Panc1 (cell line): ENCODE data around the gene ANKLE1. TPM values are rescaled to one million over a fixed set of nuclear protein-coding genes. Genes with fewer than 3 reads are reported as not detected.

Experiments used
- ATAC-seq: fragments of 200-7000 bp; cut with Tn5 transposase; 2 replicates; pipeline ENCODE4 v1.9.1; 2020; ENCODE audit warnings: mild to moderate bottlenecking, moderate library complexity
- BruUV-seq: library from RNA; stranded (reverse); fragments of 400-500 nt; replicated peaks from 2 replicates; lab custom pipeline; 2021; lab: Mats Ljungman, UMichigan
- CTCF ChIA-PET: fragments of 300-600 bp; sonication (Branson Sonifier 250); formaldehyde crosslinking; loops from one replicate; lab custom pipeline; 2022; ENCODE audit warnings: antibody characterized with exemption; lab: Charles Lee
- POLR2A ChIA-PET: fragments of 300-600 bp; sonication (Branson Sonifier 250); formaldehyde crosslinking; loops from one replicate; lab custom pipeline; 2022; ENCODE audit warnings: antibody characterized with exemption; lab: Charles Lee
- DNase-seq: peaks from one replicate; pipeline ENCODE4 v3.0.0-alpha.2; 2010; ENCODE audit warnings: low read depth, low spot score
- H3K27ac ChIP-seq: 2 replicates; pipeline ENCODE4 v1.5.1; 2011; ENCODE audit warnings: mild to moderate bottlenecking, low read length, inconsistent platforms
- H3K27me3 ChIP-seq: fragments of 200-500 bp; sonication (Bioruptor generic); 2 replicates; pipeline ENCODE4 v1.6.0; 2014; ENCODE audit warnings: low read length, inconsistent platforms; ENCODE audit not compliant: control insufficient read depth, insufficient read depth
- H3K36me3 ChIP-seq: fragments of 200-500 bp; sonication (Bioruptor generic); 2 replicates; pipeline ENCODE4 v1.5.1; 2014; ENCODE audit warnings: inconsistent platforms, mild to moderate bottlenecking, low read length, moderate library complexity; ENCODE audit not compliant: control insufficient read depth, insufficient read depth
- H3K4me1 ChIP-seq: 2 replicates; pipeline ENCODE4 v1.5.1; 2011; ENCODE audit warnings: inconsistent platforms, mild to moderate bottlenecking, low read length, moderate library complexity; ENCODE audit not compliant: control insufficient read depth, insufficient read depth
- H3K4me3 ChIP-seq, 2 experiments: 2 replicates each; pipeline ENCODE4 v1.5.1; 2011 to 2012; ENCODE audit warnings: low read depth in 2 of 2, low read length in 2 of 2, mild to moderate bottlenecking in 2 of 2, inconsistent platforms in 1 of 2, moderate library complexity in 1 of 2
- H3K9me3 ChIP-seq: fragments of 200-500 bp; sonication (Bioruptor generic); 2 replicates; pipeline ENCODE4 v1.5.1; 2014; ENCODE audit warnings: low read depth, mild to moderate bottlenecking, inconsistent platforms, low read length, moderate library complexity; ENCODE audit not compliant: control insufficient read depth, insufficient read depth
- POLR2AphosphoS5 ChIP-seq: IDR thresholded peaks from 2 replicates; pipeline ENCODE4 v1.6.1; 2012; ENCODE audit warnings: mild to moderate bottlenecking, low read depth, low read length, moderate library complexity
- REST ChIP-seq, 2 experiments: IDR thresholded peaks; 2 replicates each; pipeline ENCODE4 v1.6.1; 2011 to 2012; ENCODE audit warnings: low read depth in 2 of 2, control low read depth in 1 of 2, low read length in 1 of 2, mild to moderate bottlenecking in 1 of 2, moderate library complexity in 1 of 2; ENCODE audit not compliant: insufficient read depth in 1 of 2
- SIN3A ChIP-seq: IDR thresholded peaks from 2 replicates; pipeline ENCODE4 v1.6.1; 2012; ENCODE audit warnings: low read depth, mild to moderate bottlenecking, low read length, moderate library complexity, borderline replicate concordance; ENCODE audit not compliant: insufficient read depth
- TCF7L2 ChIP-seq: IDR thresholded peaks from 2 replicates; pipeline ENCODE4 v1.6.1; 2011; ENCODE audit warnings: mild to moderate bottlenecking, low read depth, low read length, inconsistent platforms
- in situ Hi-C: cut with HindIII; loops from 2 replicates; pipeline ENCODE4 v1.10.0; 2016; ENCODE audit warnings: low sequenced_read_pairs, low pct_unique_long_range_greater_than_20kb
- intact Hi-C: fragments of 100-400 bp; cut with micrococcal nuclease; formaldehyde crosslinking; loops from one replicate; pipeline ENCODE4 v1.10.0; 2022; ENCODE audit not compliant: unreplicated experiment
- total RNA-seq: library from RNA; stranded (reverse); gene quantifications from one replicate; pipeline ENCODE4 v1.2.1, GENCODE V29; 2021; ENCODE audit not compliant: unreplicated experiment
- TF ChIP-seq, protein P1 (sequence below): fragments of 450-650 bp; IDR thresholded peaks from 2 replicates; pipeline ENCODE4 v1.5.1; 2017; ENCODE audit warnings: mild to moderate bottlenecking

Gene ANKLE1
- total RNA-seq, 1 experiment from 2014 or later = 1.1 TPM

GRCh38 chr19:17266026-17266425 lies 15.7 kb upstream of the ANKLE1 start:
- no peaks in the 10 kb centered on the region for H3K27me3 ChIP-seq
- BruUV-seq = no TSS peak
- H3K4me3 ChIP-seq = no peak overlapping the region
- ChIA-PET POLR2A (no interaction called here), CTCF (interaction anchor here (0.5 kb wide), 1 partner anchor 15 kb away, joined by 10 read pairs; no protein-coding TSS in a partner anchor)
- ATAC-seq (no peak), DNase-seq (no peak)
- no peaks in the 10 kb centered on the region for H3K4me1 ChIP-seq
- in situ Hi-C loops (no loop called here), intact Hi-C loops (no loop called here)
- H3K9me3 ChIP-seq = no peaks in the 10 kb centered on the region
- H3K36me3 ChIP-seq = peaks cover 4% of the 10 kb centered on the region; the same call in 1 of the 2 replicates
- TF ChIP-seq SIN3A = no peak
- no peak for TF ChIP-seq REST (IDR thresholded peaks at IDR 0.05; ENCODE audit: insufficient read depth in 1 of 2, low read depth in 2 of 2, low read length in 1 of 2)
- TF ChIP-seq TCF7L2 = no peak
- TF ChIP-seq, protein P1, sequence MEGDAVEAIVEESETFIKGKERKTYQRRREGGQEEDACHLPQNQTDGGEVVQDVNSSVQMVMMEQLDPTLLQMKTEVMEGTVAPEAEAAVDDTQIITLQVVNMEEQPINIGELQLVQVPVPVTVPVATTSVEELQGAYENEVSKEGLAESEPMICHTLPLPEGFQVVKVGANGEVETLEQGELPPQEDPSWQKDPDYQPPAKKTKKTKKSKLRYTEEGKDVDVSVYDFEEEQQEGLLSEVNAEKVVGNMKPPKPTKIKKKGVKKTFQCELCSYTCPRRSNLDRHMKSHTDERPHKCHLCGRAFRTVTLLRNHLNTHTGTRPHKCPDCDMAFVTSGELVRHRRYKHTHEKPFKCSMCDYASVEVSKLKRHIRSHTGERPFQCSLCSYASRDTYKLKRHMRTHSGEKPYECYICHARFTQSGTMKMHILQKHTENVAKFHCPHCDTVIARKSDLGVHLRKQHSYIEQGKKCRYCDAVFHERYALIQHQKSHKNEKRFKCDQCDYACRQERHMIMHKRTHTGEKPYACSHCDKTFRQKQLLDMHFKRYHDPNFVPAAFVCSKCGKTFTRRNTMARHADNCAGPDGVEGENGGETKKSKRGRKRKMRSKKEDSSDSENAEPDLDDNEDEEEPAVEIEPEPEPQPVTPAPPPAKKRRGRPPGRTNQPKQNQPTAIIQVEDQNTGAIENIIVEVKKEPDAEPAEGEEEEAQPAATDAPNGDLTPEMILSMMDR = no peak
- no peak for TF ChIP-seq POLR2AphosphoS5
- no peak overlapping the region for H3K27ac ChIP-seq

DNA sequence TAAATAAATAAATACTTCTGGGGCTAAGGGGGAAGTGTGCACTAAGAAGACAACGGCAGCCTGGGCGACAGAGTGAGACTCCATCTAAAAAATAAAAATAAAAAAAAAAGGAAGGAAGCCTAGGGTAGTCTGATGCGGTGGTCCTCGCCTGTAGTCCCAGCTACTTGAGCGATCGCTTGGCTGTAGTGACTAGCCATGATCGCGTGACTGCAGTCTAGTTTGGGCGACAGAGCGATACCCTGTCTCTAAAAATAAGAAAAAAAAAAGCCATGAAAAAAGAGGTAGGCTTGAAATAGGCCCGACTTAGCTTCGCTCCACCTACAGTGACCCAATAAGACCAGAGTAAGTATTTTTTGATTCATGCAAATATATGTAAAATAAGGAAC lies 15.1 kb upstream of the ANKLE1 start:
- ATAC-seq (no peak), DNase-seq (no peak)
- Histone ChIP-seq H3K4me3 (0 out of 4 replicates have a peak overlapping the region, but pooled peaks of 1 of the 2 experiments have one; percentile 7), H3K9me3 (no peaks in the 10 kb centered on the region), H3K27ac (peak overlapping the region; percentile 34; the same call in 1 of the 2 replicates), H3K4me1 (no peaks in the 10 kb centered on the region), H3K27me3 (no peaks in the 10 kb centered on the region), H3K36me3 (peaks cover 4% of the 10 kb centered on the region; the same call in 1 of the 2 replicates)
- BruUV-seq = no TSS peak
- POLR2A ChIA-PET = no interaction called here
- CTCF ChIA-PET = interaction anchor here (0.5 to 0.8 kb wide), 2 partner anchors 14 to 16 kb away, joined by 4 to 10 read pairs; no protein-coding TSS in a partner anchor
- in situ Hi-C loops = no loop called here
- intact Hi-C loops = no loop called here
- TF ChIP-seq TCF7L2 = no peak
- TF ChIP-seq SIN3A = no peak
- TF ChIP-seq, protein P1 = no peak
- TF ChIP-seq POLR2AphosphoS5 = no peak
- no peak for TF ChIP-seq REST (IDR thresholded peaks at IDR 0.05; ENCODE audit: insufficient read depth in 1 of 2, low read depth in 2 of 2, low read length in 1 of 2)
